Stimulated activated CD8-positive, alpha-beta memory T cell treated with anti-CD3 and anti-CD28 coated beads, Interleukin-15, amount 100 ng/mL, for 4 hours (primary cell): ENCODE data around the gene PSAP.

Experiments
- DNase-seq, 2 donors: peaks; one replicate each; pipeline ENCODE4 v3.0.0-alpha.2; 2020; ENCODE audit warnings: low read depth in 2 of 2

Gene PSAP

GRCh38 chr10:71767420-71768035, 83.5 kb downstream of the PSAP start:
- no peak for DNase-seq

GRCh38 chr10:71766717-71767419, 84.2 kb downstream of the PSAP start:
- DNase-seq: no peak
